Retinal pigment epithelial cell (primary cell): ENCODE results near the gene SLC9A1.

ENCODE experiments used
- DNase-seq: peaks from one replicate; pipeline ENCODE4 v3.0.0-alpha.2; 2010; ENCODE audit warnings: low read depth
- H3K4me3 ChIP-seq: 2 replicates; pipeline ENCODE4 v1.5.1; 2011; ENCODE audit warnings: mild to moderate bottlenecking, low read length, control low read depth, moderate library complexity
- CTCF ChIP-seq: conservative IDR thresholded peaks from 2 replicates; pipeline ENCODE4 v1.5.1; 2011; ENCODE audit warnings: low read depth, low read length, control low read depth, inconsistent platforms

Gene SLC9A1

GRCh38 chr1:27101696-27102095, 53.2 kb downstream of the SLC9A1 start:
- H3K4me3 ChIP-seq, result no peak overlapping the region
- DNase-seq, result no peak
- TF ChIP-seq CTCF, result no peak

DNA sequence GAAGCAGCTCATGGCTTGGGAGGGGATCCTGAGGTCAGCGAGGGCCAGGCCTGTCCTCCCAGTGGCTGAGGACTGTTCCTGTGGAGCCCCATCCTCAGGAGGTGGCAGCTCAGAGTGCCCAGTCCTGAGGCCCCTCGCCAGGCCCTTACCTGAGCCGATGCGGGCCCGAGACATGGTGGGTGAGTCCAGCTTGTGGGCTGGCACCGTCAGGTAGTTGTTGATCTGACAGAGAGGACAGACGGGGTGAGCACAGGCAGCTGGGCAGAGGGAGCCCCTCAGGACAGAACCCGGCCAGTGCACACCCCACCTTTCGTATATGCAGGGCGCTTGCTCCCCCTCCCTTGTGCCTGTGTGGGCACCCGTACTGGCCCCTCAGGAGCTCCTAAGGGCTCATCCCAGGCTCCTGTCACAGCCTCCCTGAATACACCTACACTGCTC, 53.9 kb downstream of the SLC9A1 start:
- H3K4me3 ChIP-seq, result no peak overlapping the region
- TF ChIP-seq CTCF, result no peak
- no peak for DNase-seq

DNA sequence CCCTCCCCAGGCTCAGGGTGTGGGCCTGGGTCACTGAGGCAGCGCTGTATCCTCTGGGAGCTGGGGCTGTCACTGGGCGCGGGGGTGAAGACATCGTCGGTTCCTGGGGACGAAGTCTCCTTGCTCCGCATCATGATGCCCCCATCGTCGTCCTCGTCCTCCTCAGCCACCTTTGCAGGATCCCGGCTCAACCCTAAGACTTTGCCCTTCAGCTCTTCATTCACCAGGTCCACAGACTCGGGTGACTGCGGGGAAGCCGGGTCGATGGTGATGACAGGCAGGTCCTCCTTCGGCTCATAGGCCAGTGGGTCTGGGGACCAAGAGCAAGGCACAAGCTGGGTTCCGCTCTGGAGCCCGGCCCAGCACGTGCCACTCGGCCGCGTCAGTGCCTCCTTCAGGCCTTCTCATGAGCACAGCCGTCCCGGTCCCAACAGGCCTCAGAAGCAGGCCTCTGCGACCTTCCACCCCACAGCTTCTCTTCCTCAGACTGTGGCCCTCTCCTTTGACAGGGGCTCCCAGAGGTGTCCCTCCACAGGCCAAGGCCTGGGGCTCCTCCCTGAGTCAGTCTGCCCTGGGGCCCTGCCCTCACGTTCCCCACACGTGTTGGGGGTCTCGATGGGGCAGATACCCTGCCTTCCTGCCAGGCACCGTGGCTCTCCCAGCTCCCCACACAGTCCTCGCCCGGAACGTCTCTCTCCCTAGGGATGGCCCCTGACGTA, 54.4 kb downstream of the SLC9A1 start:
- DNase-seq, result no peak
- H3K4me3 ChIP-seq, result no peak overlapping the region
- TF ChIP-seq CTCF, result no peak

- no peak overlapping the region for H3K4me3 ChIP-seq
- TF ChIP-seq CTCF, result no peak
- peak; percentile 46 for DNase-seq
Measured at GRCh38 chr1:27099587-27100334, 55.2 kb downstream of the SLC9A1 start.

GRCh38 chr1:27099135-27099586, 55.8 kb downstream of the SLC9A1 start:
- DNase-seq, result no peak
- TF ChIP-seq CTCF, result no peak
- H3K4me3 ChIP-seq, result no peak overlapping the region

GRCh38 chr1:27098431-27099134, 56.3 kb downstream of the SLC9A1 start:
- no peak for DNase-seq
- H3K4me3 ChIP-seq, result no peak overlapping the region
- no peak for TF ChIP-seq CTCF
